NCI-H1436 treated with DMSO at 0.1 percent for 48 hours (cell line): ENCODE data around the gene MRTFA.
"Not testable (repeated sequence)": the region's sequence is repeated elsewhere in the genome, so short reads cannot be mapped to it uniquely, and the experiment has no call there.

Source experiments
- DNase-seq: peaks from one replicate; lab custom pipeline; 2025; lab: John Stamatoyannopoulos, UW

The MRTFA gene

DNA sequence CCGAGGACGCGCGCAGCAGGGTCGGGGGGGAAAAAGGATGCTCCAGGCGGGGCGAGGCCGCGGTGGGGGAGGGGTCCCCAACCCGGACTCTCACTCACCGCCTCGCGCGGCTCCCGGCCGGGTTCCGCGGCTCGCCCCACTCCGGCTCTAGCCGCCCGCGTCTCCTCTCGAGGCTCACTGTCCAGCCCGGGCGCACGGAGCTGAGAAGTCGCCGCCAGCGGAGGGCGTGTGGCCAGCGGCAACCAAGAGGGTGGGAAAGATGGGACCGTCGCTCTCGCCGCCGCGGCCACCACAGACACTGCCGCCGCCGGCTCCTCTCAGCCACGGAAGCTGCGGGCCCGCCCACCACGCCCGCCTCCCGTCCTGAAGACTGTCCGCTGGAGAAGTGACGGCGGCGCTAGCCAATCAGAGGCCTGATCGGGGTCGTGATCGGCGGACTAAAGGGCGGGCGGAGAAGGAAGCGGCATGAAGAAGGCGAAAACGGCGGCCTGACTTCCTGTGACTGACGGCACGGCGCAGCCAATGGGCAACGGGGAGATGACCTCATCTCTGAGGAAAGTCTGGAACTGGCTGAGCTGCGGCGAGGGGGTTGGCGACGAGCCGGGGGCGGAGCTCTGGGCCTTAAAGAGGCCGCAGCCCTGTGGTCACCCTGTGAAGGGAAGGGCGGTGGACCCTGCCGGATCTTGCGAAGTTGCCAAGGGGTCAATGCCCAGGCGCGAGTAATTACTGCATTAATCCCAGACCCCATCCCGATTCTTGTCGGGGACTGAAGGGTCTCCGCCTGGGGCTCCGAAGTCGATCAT, at the start of gene MRTFA:
Gene MRTFA (minus strand): TSS at position 340 of the 803 bp plus-strand sequence.
- DNase-seq = peak; percentile 97

DNA sequence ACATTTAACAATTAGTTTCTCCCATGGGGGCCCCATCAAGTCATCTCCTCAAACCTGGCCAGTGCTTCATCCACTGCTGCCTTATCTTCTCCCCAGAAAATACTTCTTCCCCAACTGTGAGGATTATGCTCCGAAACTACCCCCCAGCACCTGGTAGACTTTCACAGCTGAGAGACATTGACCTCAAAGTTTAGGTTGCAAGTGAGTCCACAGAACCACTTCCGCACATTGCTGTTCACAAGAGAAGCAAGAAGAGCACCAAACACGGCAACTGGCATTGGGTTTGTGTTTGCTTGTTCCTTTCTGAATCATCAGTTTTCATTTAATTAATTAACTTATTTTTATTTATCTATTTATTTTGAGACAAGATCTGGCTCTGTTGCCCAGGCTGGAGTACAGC, 48.9 kb upstream of the MRTFA start:
- DNase-seq = no peak

DNA sequence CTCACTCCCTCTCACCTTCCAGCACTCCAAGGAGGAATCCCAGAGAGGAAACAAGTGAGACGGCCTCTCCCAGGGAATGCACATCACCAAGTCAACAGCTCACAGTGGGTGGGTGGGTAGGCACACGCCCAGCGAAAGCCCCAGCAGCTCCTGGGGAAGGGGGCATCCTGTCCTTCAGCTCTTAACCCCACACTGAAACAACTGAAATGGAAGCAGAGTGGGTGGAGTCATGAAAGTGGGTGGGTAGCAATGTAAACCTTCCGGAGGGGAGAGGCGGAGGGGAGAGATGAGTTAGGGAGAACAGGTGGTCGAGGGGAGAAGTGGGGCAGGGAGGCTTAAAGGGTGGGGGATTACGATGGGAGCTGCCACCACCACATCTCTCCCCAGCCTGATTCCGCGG, 48.2 kb upstream of the MRTFA start:
- no peak for DNase-seq

DNA sequence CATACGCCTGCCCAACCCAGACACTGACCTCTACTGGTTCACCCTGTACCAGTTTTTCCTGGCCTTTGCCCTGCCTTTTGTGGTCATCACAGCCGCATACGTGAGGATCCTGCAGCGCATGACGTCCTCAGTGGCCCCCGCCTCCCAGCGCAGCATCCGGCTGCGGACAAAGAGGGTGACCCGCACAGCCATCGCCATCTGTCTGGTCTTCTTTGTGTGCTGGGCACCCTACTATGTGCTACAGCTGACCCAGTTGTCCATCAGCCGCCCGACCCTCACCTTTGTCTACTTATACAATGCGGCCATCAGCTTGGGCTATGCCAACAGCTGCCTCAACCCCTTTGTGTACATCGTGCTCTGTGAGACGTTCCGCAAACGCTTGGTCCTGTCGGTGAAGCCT, 44.9 kb upstream of the MRTFA start:
- no peak for DNase-seq

DNA sequence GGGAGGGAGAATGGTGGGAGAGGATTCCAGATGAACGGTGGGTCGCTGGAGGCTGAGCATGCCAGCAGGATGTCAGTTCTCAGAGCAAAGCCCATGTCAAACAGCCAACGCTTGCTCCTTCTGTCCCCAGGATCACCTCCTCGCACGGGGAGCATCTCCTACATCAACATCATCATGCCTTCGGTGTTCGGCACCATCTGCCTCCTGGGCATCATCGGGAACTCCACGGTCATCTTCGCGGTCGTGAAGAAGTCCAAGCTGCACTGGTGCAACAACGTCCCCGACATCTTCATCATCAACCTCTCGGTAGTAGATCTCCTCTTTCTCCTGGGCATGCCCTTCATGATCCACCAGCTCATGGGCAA, 44.3 kb upstream of the MRTFA start:
- no peak for DNase-seq

DNA sequence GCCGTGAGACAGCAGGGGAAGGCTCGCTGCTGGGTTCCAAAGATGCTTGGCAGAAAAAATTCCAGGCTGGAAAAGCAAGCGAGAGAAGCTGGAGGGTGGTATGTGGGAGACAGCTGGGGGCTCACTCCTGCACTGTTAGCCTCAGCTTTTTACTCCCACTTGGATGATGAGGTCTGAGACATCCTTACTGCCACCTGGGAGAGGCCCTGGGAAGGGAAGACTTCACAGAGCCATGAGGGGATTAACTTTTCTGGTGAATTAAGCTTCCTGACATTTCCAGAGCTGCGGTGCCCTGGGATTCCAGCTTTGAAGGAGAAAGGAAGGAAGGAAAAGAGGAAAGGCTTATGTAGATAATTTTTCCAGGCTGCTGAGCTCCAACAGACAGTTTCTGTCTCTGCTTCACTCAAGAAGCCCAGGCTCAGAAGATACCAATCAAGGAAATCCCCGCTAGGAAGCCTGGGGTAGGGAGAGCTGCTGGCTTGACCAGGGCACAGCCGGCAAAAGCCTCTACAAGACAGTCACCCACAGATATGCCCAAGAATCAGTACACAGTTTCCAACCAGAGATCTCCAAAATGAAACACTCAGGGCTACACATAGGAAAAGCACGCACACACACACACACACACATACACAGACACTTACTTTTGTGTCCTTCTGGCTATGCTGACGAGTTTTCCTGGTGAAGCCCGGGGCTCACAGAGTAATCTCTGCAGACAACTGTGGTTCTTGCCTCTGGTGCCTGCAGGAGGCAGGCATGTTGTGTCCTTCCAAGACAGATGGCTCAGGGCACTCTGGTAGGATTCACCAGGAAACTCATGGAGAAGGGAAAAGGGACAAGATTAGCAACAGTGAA, 43.7 kb upstream of the MRTFA start:
- no peak for DNase-seq

DNA sequence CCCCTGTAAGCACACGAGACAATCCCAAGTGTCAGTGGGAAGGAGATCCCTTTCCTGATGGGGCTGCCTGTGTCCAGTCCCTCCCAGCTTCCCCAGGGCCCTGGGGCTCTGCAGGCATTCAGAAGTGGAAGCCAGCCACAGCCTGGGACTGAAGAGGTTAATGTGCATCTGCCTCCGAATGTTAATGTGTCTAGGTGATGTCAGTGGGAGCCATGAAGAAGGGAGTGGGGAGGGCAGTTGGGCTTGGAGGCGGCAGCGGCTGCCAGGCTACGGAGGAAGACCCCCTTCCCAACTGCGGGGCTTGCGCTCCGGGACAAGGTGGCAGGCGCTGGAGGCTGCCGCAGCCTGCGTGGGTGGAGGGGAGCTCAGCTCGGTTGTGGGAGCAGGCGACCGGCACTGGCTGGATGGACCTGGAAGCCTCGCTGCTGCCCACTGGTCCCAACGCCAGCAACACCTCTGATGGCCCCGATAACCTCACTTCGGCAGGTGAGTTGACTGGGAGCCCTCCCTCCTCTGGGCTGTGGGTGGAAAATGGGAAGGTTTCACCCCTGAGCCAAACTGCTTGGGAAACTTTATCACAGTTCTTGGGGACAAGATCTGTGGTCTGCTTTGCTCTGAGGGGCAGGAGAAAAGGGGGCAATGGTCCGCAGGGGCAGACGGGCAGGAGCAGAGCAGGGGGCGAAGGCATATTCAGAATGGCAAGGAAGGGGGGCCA, 42.9 kb upstream of the MRTFA start, which contains the start of gene MCHR1:
Gene MCHR1 (plus strand): TSS at position 236 of the 715 bp plus-strand sequence. CDS start 169 bp downstream, at position 405.
- DNase-seq = no peak

DNA sequence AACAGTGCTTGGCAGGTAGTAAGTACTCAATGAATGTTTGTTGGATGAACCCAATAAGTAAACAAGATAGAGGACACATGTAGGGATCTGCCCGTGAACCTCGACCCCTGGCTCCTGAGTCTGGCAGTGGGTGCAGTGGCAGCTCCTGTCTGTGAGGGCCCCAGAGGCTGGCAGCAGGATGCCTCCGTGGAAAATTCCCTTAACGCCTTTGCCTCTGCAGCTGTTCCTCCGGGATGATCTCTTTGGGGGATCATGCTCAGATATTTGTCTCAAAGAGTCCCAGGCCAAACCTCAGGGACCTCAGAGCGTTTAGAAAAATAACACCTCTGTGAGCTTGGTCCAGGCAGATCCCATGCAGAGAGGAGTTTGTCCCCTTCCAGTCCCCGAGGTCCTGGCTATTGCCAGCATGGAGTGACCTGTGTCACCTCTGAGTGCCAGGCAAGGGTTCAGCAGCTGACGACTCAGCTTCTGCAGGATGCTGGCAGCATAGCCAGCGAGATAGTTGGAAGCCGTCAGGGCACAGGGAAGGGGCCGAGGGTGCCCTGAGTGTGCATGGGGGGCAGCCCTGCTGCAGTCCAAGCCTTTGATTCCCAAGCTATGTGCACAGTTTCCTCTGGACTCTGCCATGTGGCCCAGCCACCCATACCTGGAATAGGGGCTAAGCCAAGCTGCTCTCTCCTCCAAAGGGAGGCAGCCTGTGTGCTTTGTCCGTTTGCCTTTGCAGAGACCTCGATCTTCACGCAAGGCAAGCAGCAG, 42.2 kb upstream of the MRTFA start:
- no peak for DNase-seq

DNA sequence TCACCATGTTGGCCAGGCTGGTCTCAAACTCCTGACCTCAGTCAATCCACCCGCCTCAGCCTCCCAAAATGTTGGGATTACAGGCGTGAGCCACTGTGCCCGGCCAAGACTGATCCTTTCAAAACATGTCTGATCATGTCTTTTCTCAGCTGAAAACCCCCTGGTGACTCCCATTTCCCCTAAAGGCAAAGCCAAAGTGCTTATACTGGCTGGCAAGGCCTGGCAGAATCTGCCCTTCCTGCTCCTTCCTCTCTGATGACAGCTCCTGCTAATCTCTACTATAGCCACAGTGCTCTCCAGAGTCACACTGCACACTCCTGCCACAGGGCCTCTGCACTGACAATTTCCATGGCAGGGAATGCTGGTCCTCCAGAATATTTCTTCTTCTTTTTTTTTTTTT, 40.1 kb upstream of the MRTFA start:
- DNase-seq = no peak

DNA sequence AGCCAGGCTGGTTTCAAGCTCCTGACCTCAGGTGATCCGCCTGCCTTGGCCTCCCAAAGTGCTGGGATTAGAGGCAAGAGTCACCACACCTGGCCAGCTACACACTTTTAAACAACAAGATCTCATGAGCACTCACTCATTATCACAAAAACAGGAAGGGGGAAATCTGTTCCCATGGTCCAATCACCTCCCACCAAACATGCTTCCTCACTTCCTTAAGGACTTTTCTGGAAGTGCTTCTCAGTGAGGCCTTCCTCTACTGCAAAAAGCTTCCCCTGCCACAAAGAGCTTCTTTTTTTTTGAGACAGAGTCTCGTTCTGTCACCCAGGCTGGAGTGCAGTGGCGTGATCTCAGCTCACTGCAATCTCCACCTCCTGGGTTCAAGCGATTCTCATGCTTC, 39.6 kb upstream of the MRTFA start:
- not testable (repeated sequence) for DNase-seq

DNA sequence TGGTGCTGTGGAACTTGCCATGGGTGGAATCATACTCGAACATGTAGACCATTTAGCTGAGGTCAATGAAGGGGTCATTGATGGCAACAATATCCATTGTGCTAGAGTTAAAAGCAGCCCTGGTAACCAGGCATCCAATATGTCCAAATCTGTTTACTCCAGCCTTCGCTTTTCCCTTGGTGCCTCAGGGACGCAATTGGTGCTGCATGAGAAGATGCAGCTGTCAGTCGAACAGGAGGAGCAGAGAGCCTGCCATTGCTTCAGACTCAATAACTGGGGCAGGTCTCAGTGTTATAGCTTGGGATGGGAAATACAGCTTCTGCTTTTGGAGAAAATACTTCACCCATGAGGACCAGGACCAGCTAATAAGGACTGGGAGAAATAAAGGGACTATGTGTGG, 37.8 kb upstream of the MRTFA start:
- DNase-seq = no peak

DNA sequence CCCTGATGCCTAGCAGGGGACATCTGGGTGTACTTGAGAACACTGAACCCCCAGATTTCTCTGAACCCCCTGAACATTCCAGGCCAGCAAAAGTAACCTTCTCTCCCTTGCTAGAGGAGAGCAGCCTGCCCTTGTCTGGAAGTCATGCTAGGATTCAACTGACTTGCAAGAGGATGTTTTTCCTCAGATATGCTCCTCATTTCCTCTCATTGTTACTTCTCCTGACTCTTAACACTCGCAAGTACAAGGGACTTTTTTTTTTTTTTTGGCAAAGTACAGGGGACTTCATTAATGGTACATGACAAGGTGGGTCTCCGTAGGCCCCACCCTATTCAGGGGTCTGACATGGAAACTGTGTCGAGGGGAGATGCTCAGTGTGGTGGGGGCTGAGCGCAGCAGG, 36.5 kb upstream of the MRTFA start:
- no peak for DNase-seq

DNA sequence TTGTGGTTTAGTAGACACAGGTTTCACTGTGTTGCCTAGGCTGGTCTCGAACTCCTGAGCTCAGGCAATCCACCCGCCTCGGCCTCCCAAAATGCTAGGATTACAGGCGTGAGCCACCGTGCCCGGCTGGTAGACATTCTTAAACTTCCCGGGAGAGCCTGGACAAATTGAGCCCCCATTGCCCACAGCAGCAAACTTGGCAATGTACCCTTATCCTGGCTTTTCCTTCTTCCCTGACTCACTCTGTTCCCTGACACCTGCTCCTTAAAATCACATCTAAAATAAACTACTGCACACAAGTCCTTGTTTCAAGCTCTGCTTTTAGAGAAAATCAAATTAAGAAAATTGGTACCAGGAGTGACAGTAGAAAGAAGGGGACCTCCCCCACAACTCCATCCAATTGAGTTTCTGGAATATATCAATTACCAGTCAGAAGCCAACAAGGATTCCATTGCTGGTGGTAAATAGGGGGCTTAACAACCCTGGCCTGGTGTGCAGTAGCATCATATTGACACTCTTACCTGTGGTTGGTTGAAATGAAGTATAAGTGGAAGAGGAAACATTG, 35.4 kb upstream of the MRTFA start:
- no peak for DNase-seq

DNA sequence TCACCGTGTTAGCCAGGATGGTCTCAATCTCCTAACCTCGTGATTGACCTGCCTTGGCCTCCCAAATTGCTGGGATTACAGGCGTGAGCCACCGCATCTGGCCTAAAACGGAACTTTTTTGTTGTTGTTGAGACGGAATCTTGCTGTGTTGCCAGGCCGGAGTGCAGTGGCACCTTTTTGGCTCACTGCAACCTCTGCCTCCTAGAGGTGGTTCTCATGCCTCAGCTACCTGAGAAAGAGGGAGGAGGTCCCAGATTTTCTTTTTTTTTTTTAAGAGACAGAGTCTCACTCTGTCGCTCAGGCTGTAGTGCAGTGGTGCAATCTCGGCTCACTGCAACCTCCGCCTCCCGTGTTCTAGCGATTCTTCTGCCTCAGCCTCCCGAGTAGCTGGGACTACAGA, 34.9 kb upstream of the MRTFA start:
- DNase-seq = no peak

DNA sequence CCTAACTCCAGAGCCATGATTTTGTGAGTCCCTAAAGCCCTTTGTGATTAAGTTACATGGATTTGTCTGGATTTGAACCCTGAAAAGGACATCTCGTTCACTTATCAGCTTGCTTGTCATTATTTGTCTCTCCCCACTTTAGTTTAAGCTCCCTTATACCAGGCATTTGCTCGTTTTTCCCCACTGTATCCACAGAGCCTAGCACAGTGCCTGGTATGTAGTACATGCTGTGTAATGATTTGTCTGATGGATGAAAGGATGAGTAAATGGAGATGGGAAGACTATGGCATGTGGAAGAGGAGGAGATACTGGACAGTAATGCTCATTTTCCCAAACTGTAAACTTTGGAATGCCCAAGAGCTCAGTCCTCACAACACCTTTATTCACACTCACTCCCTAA, 33.5 kb upstream of the MRTFA start:
- DNase-seq = no peak

DNA sequence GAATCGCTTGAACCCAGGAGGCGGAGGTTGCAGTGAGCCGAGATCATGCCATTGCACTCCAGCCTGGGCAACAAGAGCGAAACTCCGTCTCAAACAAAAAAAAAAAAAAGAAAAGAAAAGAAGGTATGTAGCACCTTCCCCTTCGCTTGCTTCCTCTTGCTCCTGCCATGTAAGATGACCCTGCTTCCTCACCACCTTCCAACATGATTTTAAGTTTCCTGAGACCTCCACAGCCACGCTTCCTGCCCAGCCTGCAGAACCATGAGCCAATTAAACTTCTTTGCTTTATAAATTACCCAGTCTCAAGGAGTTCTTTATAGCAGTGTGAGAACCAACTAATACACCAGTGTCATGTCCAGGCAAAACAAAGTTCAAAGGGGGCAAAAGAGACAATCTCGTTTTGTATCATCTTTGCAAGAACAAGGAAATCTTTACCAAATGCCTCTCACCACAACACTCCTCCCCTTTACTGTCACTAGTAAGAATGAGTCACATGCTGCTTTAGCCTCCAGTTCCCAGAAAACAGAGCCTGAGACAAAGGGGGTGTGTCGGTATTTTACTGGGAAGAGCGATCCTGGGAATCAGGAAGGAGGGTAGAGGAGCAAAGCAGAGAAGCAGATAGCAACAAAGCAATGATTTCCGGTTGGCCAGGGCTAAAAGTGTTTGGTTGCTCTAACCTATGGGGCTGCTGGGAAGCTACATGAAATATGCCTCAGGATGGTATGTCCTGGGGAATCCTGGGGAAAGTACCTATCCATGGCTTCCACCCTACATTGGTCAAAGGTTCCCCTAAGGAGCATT, 32.3 kb upstream of the MRTFA start:
- no peak for DNase-seq

DNA sequence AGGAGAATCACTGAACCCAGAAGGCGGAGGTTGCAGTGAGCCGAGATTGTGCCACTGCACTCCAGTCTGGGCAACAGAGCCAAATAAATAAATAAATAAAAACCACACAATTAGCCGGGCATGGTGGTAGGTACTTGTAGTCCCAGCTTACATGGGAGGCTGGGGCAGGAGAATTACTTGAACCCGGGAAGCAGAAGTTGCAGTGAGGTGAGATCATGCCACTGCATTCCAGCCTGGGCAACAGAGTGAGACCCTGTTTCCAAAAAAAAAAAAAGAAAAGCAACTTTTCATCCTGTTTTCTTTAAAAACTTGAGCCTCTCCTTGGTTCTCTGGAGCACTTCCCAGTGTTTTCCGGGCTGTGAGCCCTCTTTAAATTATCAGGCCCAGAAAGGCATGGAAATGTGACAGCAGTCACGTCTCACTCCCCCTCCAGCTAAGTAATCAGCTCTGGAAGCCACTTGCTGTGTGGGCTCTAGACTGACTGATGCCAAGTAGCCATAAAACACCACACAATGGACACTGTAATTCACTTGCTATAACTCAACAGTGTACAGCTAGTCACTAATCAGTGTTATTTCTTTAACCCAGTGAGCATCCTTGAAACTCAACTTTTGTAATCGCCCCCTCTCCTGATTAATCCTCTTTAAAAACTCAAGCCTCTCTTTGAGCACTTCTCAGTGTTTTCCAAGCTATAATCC, 29.8 kb upstream of the MRTFA start:
- no peak for DNase-seq

DNA sequence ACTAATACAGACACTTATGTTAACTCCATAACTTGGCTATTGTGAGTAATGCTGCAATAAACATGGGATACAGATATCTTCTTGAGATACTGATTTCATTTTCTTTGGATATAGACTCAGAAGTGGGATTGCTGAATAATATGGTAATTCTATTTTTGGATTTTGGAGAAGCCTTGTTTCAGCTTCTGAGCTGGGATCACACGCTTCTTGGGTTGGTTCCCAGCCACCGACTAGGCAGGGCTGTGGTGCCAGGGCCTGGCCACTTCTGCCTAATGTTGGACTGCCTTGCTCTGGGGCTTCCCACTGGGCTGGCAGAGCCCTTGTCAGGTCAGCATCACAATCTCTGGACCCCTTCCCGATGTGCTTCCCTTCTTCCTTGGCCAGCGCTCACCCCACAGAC, 28.8 kb upstream of the MRTFA start:
- no peak for DNase-seq

DNA sequence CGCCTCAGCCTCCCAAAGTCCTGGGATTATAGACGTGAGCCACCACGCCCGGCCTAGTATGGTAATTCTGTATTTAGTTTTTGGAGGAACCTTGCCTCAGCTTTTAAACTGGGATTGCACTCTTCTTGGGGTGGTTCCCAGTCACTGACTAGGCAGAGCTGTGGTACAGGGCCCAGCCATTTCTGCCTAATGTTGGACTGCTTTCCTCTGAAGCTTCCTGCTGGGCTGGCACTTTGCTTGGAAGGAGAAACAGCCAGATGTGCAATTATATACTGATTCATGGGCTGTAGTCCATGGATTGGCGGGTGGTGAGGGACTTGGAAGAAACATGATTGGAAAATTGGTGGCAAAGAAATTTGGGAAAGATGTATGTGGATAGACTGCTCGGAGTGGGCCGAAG, 25.2 kb upstream of the MRTFA start:
- no peak for DNase-seq

DNA sequence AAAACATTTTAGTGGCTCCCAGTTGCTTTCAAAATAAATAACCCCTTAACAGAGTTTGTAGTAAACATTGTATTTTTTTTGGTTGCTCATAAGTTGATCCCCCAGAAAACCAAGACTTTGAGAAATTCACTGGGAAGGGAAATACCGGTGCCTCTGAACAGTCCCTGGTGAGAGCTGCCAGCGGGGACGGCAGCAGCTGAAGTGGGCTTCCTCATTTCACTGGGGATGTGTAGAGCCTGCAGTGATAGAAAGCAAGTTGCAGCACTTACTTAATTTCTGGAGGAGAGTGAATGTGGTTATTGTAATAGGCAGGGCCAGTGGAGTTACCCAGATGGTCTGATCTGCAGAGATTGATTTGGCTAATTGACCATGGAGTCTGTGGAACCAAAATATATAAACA, 24.2 kb upstream of the MRTFA start:
- no peak for DNase-seq
